Left lobe of liver (tissue), 2 donors: ENCODE results near the gene SLC25A21. TPM values are rescaled to one million over a fixed set of nuclear protein-coding genes. Genes with fewer than 3 reads are reported as not detected.
"Not testable (repeated sequence)": the region's sequence is repeated elsewhere in the genome, so short reads cannot be mapped to it uniquely, and the experiment has no call there.

ENCODE experiments used
- ATAC-seq: fragments of 200-7000 bp; cut with Tn5 transposase; one replicate; pipeline ENCODE4 v1.9.1; 2020; ENCODE audit warnings: mild to moderate bottlenecking, moderate library complexity
- DNase-seq: peaks from one replicate; pipeline ENCODE4 v3.0.0-alpha.2; 2020; ENCODE audit warnings: low spot score
- total RNA-seq: library from RNA; stranded (reverse); gene quantifications from one replicate; pipeline ENCODE4 v1.2.1, GENCODE V29; 2021
- donor health status: DM: no; HTN: no; CAD: no; lungs with moderate emphysema.
- donor health status: DM: no; HTN: yes; CAD: no.

The SLC25A21 gene
- total RNA-seq, 1 donor from 2014 or later: 0.25 TPM

DNA sequence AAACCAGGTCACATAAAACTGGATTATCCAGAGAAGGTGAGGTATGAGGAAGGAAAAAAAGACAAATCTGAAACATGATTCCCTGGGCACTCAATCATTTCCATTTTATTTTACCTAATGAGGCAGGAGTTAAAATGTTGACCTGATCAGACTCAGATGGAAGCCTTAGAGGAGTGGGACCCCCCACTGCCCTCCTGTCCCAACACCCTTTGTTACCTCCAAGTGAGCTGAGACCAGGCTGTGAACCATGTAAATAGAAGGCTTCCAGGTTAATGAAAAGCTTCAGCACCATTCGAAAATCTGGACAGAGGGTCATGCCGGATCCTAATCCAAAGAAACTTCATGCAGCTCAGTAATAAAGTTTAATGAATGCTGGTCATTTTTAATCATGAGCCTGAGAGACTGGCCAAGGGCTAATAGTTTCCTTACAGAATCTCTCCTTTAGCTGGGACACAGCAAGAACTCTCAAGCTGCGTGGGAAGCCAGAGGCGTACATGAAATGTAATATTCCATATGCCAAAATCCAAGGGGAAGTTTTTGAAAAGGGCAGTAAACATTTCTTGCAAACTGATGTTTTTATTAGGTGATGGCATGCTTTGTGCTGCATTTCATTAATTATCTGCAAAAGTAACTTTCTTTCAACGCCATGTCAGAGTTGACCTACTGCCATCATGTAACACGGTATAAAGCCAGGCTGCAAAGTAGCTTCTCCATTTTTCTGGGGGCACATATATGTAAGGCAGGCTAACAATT, 327.8 kb downstream of the SLC25A21 start:
- ATAC-seq (no peak), DNase-seq (no peak)

DNA sequence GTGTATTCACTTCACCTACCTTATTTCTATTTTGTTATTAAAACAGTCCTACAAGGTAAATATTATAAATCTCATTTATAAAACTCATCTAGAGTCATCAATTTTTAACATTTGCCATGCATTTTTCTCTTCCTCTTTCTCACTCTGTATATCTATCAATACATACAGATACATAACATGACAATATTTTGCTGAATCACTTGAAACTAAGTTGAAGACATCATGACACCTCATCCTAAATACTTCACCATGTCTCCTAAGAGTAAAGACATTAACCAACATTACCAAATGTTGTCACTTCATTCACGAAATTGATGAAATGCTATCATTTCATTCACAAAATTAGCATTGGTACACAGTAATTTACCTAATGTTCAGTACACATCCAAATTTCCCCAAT, 329.0 kb downstream of the SLC25A21 start:
- ATAC-seq (no peak), DNase-seq (no peak)

DNA sequence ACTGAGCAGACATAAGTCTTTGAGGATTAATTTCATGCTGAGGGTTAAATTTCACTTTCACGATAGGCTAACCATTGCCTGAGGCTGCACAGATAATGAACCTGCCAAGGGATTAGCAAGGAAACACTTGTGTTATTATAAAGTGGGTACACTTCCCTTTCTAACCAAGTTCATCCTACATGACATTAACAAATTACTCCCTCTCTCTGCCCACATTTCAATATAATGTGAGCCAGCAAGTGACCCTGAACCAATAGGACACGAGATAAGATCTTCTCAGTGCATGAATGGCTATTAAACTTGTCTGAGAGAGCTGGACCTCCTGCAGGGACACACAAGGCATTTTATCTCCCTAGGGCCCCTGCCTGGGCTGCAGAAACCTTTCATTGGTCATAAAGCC, 337.3 kb downstream of the SLC25A21 start:
- no peak for ATAC-seq
- no peak for DNase-seq

DNA sequence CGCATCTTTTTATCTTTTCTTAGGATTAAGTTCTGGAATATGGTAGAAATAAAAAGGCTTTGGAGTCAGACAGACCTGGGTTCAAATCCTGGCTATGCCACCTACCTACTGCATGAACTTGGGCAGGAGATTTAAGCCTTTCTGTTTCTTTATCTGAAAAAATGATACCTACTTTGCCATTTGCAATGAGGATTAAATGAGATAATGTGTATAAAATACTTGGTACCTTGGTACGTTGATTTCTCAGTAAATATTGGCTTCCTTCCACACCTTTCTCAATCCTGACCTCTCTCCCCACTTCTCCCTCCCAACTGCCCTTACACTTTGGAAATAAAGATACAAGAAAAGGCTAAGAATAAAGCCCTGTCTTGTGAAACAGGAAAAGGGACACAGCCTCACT, 338.1 kb downstream of the SLC25A21 start:
- ATAC-seq (no peak), DNase-seq (no peak)

DNA sequence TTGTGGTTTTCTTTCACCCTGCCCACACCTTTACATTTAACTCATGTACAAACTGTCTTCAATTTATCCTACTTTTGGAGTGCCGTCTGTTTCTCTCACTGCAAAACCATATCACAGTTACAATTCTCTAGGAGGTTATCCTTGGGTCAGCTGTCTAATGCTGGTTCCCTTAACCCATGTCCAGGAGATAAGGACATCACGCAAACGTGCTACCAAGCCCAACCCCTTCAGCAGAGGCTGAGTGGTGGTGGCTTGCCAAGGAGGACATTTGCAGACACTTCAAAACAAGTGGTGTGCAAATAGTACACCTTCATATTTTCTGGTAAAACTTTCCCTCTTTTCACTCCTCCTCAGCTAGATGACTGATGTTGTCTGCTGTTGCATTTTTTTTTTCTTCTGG, 342.9 kb downstream of the SLC25A21 start:
- DNase-seq: no peak
- no peak for ATAC-seq

DNA sequence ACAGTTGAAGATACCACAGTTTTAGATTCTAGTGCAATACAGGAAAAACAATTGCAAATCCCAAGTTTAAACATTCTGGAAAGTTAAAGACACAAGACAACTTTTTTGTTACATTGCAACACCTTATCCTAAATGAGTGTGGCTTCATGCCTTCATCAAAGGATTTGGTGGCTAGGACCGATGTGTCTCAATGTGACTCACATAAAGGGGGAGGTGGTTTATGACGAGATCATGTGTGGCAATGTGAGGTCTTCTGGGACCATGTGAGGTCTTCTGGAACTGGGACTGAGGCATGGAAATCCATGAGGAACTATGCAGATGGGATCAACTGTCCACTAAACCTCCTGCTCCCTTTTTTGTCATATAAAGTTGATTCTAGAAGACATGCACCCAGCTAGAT, 344.5 kb downstream of the SLC25A21 start:
- ATAC-seq: no peak

DNA sequence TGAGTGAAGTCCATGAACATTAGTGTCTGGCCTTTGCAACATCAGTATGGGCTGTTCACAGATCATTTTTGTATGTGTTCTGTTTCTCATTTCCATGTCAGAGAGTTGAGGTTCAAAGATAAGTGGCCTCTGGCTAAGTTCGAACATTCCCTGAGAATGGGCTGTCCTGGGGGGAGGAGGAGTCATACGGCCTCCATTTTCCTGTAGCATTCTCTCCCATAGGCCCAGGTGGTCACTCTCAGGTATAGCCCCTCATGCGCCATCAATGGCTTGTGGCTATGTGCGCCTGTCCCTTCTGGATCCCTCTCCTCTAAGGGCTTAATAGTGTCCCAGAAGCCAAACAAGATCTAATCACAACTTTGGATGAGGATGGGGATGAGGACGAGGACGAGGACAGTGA, 345.8 kb downstream of the SLC25A21 start:
- ATAC-seq: no peak
- DNase-seq: no peak

More for the DNA sequence above, 344.5 kb downstream of the SLC25A21 start:
- no peak for DNase-seq

DNA sequence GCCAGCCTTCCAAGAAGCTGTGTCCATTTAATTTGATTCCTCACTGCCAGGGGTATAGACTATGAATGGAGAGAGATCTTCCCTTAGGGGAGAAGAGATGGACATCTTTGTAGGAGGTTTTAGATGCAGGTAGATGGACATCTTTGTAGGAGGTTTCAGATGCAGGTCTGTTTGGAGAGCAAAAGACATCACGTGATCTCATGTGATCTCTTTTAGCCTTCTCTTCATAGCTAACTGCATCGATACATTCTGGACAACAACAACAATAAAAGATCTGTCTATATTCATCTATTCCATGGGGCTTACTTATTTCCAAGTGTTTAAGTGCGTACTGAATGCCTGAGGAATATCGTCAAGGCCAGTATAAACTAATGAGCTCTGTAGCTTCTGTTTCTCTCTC, 347.6 kb downstream of the SLC25A21 start:
- ATAC-seq (no peak), DNase-seq (no peak)

DNA sequence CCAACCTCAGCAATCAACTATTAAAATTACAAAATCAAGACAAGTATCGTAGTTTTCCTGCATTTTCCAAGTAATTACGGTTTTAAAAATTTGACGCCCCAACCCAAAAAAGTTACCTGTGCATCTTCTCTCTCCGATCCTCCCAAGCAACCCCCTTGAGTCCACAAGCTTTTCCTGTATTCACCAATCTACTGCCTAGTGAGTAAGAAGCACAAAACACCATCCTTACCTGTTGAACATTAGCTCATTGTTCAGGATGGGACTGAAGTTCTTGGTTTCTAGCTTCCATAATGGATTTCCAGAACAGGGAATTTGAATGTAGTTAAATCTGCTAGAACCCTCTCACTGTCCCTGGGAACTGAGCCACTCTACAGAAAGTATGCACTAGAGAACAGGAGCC, 348.8 kb downstream of the SLC25A21 start:
- DNase-seq (no peak), ATAC-seq (no peak)

DNA sequence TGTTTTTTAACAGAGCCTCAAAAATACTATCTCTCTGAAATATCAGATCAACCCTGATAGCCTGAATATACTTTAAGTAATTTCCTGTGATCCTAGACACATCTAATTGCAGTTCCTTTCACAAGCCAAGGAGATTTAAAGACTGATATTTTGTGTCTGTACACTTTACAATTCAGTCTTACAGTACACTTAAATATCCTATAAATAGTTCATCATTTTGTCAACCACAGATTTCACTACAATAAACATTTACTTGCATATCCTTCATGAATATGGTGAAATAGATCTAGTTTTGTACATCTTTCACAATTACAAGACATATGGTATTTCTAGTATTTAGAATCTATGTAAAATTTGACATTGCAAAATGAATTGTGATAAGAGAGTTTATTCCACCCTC, 349.7 kb downstream of the SLC25A21 start:
- no peak for ATAC-seq
- no peak for DNase-seq

DNA sequence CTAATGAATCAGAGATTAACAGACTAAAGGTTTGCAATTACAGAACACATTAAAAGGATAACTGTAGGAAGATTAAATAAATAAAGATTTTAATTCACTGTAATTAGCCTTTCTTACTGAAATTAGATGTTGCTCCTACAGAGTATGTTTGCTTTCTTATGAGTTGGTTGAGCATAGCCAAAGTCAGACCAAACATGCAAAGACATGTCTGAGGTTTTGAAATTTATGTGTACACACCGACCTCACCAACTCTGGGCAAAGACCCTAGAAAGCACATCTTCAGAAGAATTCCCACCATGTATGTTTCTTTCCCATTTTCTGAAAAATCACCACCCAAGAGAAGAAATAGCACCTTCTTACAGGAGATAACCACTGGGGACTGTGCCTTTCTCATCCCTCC, 351.5 kb downstream of the SLC25A21 start:
- ATAC-seq: no peak
- no peak for DNase-seq

DNA sequence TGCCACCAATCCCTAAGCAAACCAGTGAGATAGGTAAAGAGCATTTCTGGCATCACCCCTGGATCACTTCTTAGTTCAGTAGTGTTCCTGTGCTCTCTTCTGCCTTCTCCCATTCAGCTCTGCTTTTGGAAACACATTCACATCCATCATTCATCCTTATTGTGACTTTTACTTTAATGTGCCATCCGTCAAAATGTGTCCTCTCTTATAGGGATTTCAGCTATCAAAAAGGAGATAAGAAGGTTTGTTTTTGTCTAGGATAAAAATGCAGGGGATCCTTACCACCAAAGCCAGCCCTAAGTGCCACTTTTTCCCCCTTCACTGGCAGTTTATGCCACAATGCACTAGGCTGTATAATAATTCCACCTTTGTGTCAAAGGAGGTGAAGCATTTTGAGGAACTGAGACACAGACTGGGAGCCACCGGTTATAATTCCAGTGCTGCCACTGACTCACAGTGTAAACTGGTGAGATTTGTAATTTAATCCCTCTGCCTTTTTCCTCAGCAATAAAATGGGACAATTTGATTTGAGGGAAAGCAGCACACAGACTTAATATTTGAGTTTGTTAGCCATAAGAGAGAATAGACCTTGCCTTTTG, 352.2 kb downstream of the SLC25A21 start:
- ATAC-seq (no peak), DNase-seq (no peak)

DNA sequence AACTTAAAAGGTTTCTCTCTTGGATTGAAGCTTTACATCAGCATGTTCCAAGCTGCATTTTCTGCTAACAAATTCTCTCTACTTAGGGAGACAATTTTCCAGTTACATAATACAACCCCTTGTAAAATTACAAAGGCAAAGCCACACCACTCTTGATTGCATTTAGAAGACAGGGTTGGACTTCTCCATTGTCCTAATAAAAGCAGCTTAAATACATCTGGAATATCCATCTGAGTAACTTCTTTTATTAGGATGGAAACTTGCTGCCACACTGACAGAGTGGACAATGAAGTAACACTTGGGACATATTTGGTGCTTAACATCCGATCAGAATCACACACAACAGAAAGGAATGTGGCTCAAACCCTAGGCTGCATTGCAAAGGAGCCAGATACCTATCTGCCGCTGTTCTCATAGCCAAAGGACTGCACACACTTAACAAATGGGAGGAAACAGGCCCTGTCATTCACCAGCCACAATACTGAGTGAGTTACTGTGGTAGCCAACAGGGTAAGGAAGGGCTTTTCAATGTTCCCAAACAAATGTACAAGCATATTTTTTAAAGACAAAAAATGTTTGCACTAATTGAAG, 353.5 kb downstream of the SLC25A21 start:
- DNase-seq: no peak
- no peak for ATAC-seq

DNA sequence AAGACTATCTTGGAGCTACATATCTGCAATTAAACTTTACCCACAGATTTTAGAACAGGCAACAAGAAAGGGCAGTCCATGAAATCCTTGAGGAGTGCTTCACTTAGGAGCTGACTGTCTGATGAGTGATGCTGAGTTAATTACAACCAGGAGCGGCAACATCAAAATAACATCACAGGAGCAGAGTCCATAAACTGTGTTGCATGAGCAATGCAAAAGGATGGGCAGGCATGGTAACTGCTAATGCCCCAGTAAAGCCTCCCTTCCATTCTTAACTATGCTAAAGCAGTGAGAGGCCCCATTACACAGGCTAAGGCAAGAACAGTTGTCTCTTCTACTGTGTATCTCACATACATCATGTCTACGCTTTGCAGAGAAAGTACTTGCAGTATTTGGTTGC, 354.2 kb downstream of the SLC25A21 start:
- ATAC-seq (no peak), DNase-seq (no peak)

DNA sequence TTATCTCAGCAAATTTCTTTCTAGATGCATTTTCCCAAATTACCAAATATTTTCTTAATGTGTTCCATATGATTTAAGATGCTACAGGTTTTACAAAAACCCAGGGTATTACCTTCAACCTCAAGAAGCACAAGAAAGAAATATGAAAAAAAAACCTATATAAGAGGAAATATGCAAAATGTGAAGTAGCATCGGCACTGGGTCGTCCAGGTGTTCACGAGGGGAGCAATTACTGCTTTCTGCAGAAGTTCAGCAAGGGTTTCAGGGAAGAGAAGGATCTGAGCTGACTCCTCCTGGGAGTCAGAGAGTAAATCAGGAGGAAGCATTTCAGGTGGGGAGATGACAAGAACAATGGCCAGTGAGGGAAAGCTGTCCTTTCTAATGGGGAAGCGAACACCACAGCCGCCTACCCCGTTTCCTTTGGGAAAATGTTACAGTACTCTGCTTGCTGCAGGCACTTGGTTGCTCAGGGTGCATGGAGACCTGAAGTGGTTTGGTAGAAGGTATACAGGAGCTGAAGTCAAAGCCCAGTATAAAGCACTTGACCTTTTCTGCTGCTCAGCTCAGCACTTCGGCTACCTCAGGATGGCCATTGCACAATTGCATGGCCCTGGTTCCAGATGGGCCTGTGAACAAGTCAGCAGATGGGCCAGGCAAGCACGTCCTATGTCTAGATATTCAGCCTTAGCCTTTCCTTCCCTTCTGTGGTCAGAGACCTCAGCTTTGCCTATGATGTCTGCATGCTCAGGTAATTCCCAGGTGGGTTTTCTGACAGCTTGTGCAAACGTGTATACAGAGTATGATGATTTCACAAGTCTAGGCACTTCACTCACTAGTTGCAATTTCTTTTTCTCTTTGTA, 355.1 kb downstream of the SLC25A21 start:
- ATAC-seq (no peak), DNase-seq (no peak)

DNA sequence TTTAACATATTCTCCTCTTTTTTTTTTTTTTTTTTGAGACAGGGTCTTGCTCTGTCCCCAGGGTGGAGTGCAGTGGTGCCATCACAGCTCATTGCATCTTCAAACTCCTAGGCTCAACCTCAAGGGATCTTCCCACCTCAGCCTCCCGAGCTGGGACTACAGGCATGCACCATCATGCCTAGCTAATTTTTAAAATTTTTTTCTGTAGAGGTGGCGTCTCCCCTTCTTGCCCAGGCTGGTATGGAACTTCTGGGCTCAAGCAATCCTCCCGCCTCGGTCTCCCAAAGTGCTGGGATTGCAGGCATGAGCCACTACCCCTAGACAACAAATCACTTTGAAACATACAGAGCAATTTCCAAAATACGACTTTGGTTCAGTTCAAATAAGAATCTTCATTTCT, 355.9 kb downstream of the SLC25A21 start:
- DNase-seq: no peak
- ATAC-seq: no peak

DNA sequence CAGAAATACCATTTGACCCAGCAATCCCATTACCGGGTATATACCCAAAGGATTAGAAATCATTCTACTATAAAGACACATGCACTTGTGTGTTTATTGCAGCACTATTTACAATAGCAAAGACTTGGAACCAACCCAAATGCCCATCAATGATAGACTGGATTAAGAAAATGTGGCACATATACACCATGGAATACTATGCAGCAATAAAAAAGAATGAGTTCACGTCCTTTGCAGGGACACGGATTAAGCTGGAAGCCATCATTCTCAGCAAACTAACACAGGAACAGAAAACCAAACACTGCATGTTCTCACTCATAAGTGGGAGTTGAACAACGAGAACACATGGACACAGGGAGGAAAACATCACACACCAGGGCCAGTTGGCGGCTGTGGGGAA, 357.6 kb downstream of the SLC25A21 start:
- DNase-seq, ATAC-seq: not testable (repeated sequence)

DNA sequence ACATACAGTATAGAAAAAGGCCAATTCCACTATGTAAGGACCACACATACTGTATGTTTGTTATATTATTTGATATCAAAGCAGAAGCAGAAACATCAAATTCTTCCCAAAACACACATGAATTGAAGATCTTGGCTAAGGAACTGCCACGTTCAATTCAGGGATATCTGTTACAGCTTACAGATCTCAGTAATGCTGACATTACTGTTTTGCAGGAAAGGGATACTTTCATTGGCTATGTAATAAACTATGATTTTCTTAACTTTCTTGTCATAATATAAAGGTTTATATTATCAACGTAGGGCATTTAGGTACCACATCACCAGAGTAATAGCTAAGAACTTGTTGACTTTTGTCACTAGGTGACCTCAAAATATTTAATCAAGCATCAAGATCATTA, 362.2 kb downstream of the SLC25A21 start:
- no peak for ATAC-seq
- DNase-seq: no peak

DNA sequence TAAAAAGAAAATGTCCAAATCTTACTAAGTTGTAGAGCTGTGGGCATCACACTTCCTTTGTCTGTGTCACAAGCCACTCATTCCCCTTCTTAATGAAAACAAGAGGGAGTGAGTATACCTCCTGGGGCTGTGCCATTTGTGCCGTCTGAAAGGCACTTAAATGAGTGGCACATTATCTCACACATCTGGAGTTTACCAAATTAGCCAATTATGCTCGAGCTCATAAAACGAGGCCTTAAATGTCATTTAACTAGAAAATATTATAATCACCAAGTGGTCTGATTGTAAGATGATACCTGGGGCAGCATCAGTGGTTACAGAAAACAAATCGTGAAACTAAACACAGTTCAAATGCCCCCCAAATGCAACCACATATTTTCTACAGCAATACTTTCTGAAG, 364.7 kb downstream of the SLC25A21 start:
- no peak for DNase-seq
- ATAC-seq: no peak

DNA sequence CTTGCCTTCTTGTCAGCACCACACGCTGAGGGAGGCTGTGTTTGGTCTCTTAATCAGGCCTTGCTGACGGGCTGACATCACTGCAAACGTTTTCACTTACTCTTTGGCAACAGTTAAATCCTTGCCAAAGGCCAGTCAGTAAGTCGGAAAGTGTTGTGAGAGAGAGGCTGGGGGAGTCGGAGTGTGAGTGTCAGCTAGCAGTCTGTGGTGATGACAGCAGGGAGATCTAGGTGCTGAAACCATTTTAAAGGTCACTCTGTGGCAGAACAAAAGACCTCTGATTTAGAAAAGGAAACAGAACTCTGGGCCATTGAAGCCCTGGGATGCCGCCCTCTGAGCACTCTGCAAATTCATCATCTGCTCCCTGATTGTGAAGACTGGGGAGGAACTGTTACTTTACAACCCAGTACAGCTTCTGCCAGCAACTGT, 367.3 kb downstream of the SLC25A21 start:
- ATAC-seq: no peak

DNA sequence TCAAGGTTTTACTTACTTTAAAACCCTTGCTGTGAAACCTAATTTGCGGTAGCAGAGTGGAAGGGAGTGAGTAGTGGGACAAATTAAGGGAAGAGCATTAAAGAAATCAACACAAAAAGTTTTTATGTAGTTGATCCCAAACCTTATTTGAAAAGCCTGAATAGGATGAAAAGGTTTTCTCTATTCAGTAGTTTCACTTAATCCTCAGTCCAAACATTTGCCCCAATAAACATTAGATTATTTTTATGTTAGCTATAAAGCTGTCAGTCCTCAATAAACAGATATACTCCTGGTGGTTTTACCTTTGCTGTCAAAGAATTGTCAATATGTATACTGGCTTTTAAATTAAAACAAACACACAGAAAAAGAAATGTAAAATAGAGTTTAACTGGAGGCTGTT, 374.8 kb downstream of the SLC25A21 start:
- no peak for DNase-seq
- no peak for ATAC-seq

More for the DNA sequence above, 367.3 kb downstream of the SLC25A21 start:
- no peak for DNase-seq
